ENCODE results near the gene DHX40.
"Not testable (repeated sequence)": the region's sequence is repeated elsewhere in the genome, so short reads cannot be mapped to it uniquely, and the experiment has no call there.

Gene DHX40

GRCh38 chr17:59558953-59559352, 6.5 kb upstream of the DHX40 start:
- no peak for DNase-seq

- DNase-seq = no peak
These were observed 4.4 kb upstream of the DHX40 start for GRCh38 chr17:59561042-59561441.

GRCh38 chr17:59565959-59566324, 532 bp downstream of the DHX40 start:
- peak; percentile 31 for DNase-seq

- not testable (repeated sequence) for DNase-seq
These were observed 3.7 kb downstream of the DHX40 start for GRCh38 chr17:59569151-59569550.

- DNase-seq = no peak
These were observed 7.0 kb downstream of the DHX40 start for GRCh38 chr17:59572301-59572924.

GRCh38 chr17:59584168-59584567, 18.8 kb downstream of the DHX40 start:
- not testable (repeated sequence) for DNase-seq

- no peak for DNase-seq
These were observed 34.8 kb downstream of the DHX40 start for GRCh38 chr17:59600169-59600568.

- DNase-seq = no peak
These were observed 35.7 kb downstream of the DHX40 start for GRCh38 chr17:59601130-59601529.

GRCh38 chr17:59607061-59607460, 41.7 kb downstream of the DHX40 start:
- no peak for DNase-seq

- DNase-seq = no peak
These were observed 42.5 kb downstream of the DHX40 start for GRCh38 chr17:59607817-59608403.

GRCh38 chr17:59611503-59611902, 46.1 kb downstream of the DHX40 start:
- no peak for DNase-seq

GRCh38 chr17:59616253-59616920, 51.0 kb downstream of the DHX40 start:
- DNase-seq = no peak

GRCh38 chr17:59617156-59617732, 51.8 kb downstream of the DHX40 start:
- no peak for DNase-seq

GRCh38 chr17:59619035-59619297, 53.6 kb downstream of the DHX40 start:
- no peak for DNase-seq

- DNase-seq = peak; percentile 87
These were observed 54.1 kb downstream of the DHX40 start, which contains the start of gene CLTC for GRCh38 chr17:59619298-59620063. Gene CLTC (plus strand): TSS chr17:59619895. CDS start chr17:59620132, 237 bp downstream.

GRCh38 chr17:59620064-59620359, 54.6 kb downstream of the DHX40 start:
- no peak for DNase-seq

- DNase-seq = peak; percentile 45
These were observed 55.3 kb downstream of the DHX40 start for GRCh38 chr17:59620518-59621259.

- DNase-seq = no peak
These were observed 56.4 kb downstream of the DHX40 start for GRCh38 chr17:59621771-59622170.

GRCh38 chr17:59623151-59623550, 57.7 kb downstream of the DHX40 start:
- DNase-seq = no peak

- no peak for DNase-seq
These were observed 61.3 kb downstream of the DHX40 start for GRCh38 chr17:59626756-59627155.

- DNase-seq = no peak
These were observed 61.9 kb downstream of the DHX40 start for GRCh38 chr17:59627274-59627673.

- no peak for DNase-seq
These were observed 62.4 kb downstream of the DHX40 start for GRCh38 chr17:59627770-59628171.

- no peak for DNase-seq
These were observed 63.8 kb downstream of the DHX40 start for GRCh38 chr17:59629174-59629573.
